ENCODE results near the gene OTC.

DNA sequence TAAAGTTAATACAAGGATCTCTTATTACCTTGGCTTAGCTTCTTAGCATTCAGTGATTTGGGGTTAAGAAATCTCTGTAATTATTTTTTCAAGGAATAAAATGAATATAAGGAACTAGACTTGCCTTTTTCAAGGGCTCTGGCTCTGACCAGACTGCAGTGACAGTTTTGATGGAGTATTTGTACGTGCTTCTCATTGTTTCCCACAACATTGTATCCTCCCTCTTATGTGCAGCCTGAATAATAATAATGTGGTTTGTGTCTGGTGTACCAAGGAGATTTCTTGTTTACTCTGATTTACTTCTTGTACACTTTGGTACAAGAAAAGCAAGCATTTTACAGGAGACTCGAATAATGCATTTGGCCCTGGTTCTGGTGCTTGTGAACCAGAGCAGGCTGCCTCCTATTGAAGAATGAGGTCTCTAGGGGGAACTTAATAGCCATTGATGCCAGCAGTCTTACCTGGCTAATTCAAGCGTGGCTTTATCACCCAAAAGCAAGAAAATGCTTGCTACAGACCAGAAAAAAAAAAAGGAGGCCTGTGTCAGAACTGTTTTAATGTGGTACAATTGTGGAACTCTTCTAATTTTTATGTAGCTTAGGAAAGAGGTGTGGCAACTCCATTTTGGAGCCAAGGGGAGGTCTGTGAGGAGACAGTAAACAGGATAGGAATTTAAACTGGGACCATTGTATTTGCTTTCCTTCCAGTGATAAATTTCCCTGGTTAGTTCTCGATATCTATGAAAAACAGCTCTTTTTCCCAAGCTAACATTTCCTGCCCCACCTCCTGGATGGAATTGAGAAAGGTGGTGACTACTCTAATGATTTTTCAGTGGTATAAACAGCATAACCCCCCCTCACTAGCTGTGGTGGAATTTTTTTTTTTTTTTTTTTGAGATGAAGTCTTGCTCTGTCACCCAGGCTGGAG, 5.6 kb downstream of the OTC start:
- TF ChIP-seq EZH2 (IDR thresholded peaks at IDR 0.05; ENCODE audit: insufficient read depth, poor library complexity, severe bottlenecking): no peak
- no peak for TF ChIP-seq EZH2phosphoT487 (IDR thresholded peaks at IDR 0.05; ENCODE audit: insufficient read depth, low read depth)

All from GM23248 (cell line).